ENCODE data around the gene BRF1. TPM values are rescaled to one million over a fixed set of nuclear protein-coding genes. Genes with fewer than 3 reads are reported as not detected.

BRF1 gene
- total RNA-seq, 4 donors from 2014 or later, result 44.5 to 99.6 (median 56.2) TPM

GRCh38 chr14:105241641-105242040 is 59.2 kb downstream of the BRF1 start:
- no peak for TF ChIP-seq POLR2A (IDR thresholded peaks at IDR 0.05)
- no peak for TF ChIP-seq CTCF (IDR thresholded peaks at IDR 0.05)
- no peak overlapping the region for H3K4me3 ChIP-seq (replicated peaks in 1 of 3)
- no peaks in the 10 kb centered on the region for H3K27me3 ChIP-seq
- DNase-seq, result no peak
- H3K36me3 ChIP-seq, result no peaks in the 10 kb centered on the region
- intact Hi-C loops (cut with DNase I), result no loop called here
- H3K9me3 ChIP-seq, result no peaks in the 10 kb centered on the region
- 91% methylated on average over 14 of the region's 19 CpGs; no CpG with 5 or more reads in 1 of the 2 donors for WGBS, 2 donors
- H3K27ac ChIP-seq, result no peak overlapping the region
- no peaks in the 10 kb centered on the region for H3K4me1 ChIP-seq

DNA sequence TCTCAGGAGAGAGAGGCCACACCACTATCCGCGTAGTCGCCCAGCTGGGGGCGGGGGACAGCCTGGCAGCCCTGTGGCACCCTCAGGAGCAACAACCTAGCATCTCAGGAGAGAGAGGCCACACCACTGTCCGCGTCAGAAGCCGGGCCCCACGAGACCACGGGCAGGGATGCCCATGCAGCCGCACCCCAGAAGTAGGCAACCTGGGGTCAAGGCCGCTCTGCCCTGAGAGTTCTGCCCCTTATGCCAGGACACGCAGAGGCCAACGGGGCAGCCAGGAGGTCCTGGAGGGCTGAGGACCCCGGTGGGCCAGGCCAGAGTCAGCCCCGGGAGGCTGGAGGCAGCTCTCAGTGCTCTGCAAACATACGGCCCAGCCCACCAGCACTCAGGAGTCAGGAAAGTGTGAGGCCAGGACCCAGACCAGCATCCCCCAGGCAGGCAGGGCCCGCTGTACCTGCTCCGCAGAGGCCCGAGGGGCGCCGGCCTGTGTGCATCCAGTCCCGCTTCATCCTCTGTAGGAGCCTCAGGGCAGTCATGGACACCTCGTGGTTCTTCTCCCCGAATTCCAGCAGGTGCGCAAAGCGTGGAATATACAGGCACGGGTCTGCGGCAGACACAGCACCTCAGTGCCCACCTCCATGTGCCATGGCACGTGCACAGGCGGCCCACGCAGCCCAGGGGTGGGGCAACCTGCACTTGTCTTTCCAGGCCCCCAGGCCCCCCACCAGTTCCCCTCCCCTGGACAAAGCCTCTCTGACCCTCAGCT is 59.8 kb downstream of the BRF1 start:
- TF ChIP-seq CTCF (IDR thresholded peaks at IDR 0.05) (no peak), POLR2A (IDR thresholded peaks at IDR 0.05) (no peak)
- no peak for DNase-seq
- Histone ChIP-seq H3K4me1 (no peaks in the 10 kb centered on the region), H3K9me3 (no peaks in the 10 kb centered on the region), H3K27me3 (no peaks in the 10 kb centered on the region), H3K4me3 (replicated peaks in 1 of 3) (no peak overlapping the region), H3K36me3 (no peaks in the 10 kb centered on the region), H3K27ac (no peak overlapping the region)
- 95 to 100% methylated on average over 13 to 17 of the region's 31 CpGs for WGBS, 2 donors
- intact Hi-C loops (cut with DNase I), result no loop called here

GRCh38 chr14:105229099-105229655 is 71.6 kb downstream of the BRF1 start:
- 87 to 95% methylated on average over 12 to 16 of the region's 18 CpGs for WGBS, 2 donors
- no peak for TF ChIP-seq CTCF (IDR thresholded peaks at IDR 0.05)
- TF ChIP-seq POLR2A (IDR thresholded peaks at IDR 0.05), result no peak
- no peak for DNase-seq
- H3K9me3 ChIP-seq, result no peaks in the 10 kb centered on the region
- H3K36me3 ChIP-seq, result peaks cover 0 to 3% of the 10 kb centered on the region in 2 donors
- H3K27ac ChIP-seq, result no peak overlapping the region
- no peak overlapping the region for H3K4me3 ChIP-seq (replicated peaks in 1 of 3)
- peaks cover 4 to 7% of the 10 kb centered on the region in 2 donors for H3K4me1 ChIP-seq
- intact Hi-C loops (cut with DNase I), result no loop called here
- H3K27me3 ChIP-seq, result no peaks in the 10 kb centered on the region

DNA sequence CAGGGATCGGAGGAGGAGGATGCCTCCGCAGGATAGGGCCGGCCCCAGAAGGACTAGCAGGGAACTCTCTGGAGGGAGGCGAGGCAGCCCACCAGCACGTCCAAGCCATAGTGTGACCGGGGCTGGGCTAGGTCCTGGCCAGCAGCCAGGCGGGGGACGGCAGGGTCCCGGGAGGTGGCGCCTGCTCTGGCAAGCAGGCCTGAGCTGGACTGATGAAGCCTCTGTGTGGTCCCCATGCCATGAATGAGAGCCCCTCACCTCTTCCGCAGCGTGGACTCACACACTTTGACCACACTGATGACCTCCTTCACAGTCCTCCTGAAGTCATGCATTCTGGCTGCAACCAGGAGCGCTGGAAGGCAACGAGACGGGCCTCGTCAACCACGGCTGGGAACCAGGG is 72.2 kb downstream of the BRF1 start:
- Histone ChIP-seq H3K4me1 (peaks cover 5 to 12% of the 10 kb centered on the region in 2 donors), H3K27me3 (no peaks in the 10 kb centered on the region), H3K9me3 (no peaks in the 10 kb centered on the region), H3K27ac (no peak overlapping the region), H3K4me3 (replicated peaks in 1 of 3) (no peak overlapping the region), H3K36me3 (peaks cover 0 to 3% of the 10 kb centered on the region in 2 donors)
- TF ChIP-seq POLR2A (IDR thresholded peaks at IDR 0.05), result no peak
- no peak for TF ChIP-seq CTCF (IDR thresholded peaks at IDR 0.05)
- WGBS, 2 donors, result 73 to 81% methylated on average over 15 to 17 of the region's 17 CpGs
- DNase-seq, result no peak
- intact Hi-C loops (cut with DNase I), result no loop called here

GRCh38 chr14:105227346-105227745 is 73.5 kb downstream of the BRF1 start:
- intact Hi-C loops (cut with DNase I), result no loop called here
- Histone ChIP-seq H3K4me1 (peaks cover 14 to 21% of the 10 kb centered on the region in 2 donors), H3K27ac (no peak overlapping the region), H3K27me3 (no peaks in the 10 kb centered on the region), H3K9me3 (no peaks in the 10 kb centered on the region), H3K36me3 (peaks cover 0 to 3% of the 10 kb centered on the region in 2 donors), H3K4me3 (replicated peaks in 1 of 3) (no peak overlapping the region)
- no peak for DNase-seq
- WGBS, 2 donors, result 96% methylated on average over 14 of the region's 14 CpGs
- TF ChIP-seq CTCF (IDR thresholded peaks at IDR 0.05) (no peak), POLR2A (IDR thresholded peaks at IDR 0.05) (no peak)

Data from thyroid gland (tissue), 4 donors.